ENCODE results near the gene TAF11.
"Not testable (repeated sequence)": the region's sequence is repeated elsewhere in the genome, so short reads cannot be mapped to it uniquely, and the experiment has no call there.

Gene TAF11

DNA sequence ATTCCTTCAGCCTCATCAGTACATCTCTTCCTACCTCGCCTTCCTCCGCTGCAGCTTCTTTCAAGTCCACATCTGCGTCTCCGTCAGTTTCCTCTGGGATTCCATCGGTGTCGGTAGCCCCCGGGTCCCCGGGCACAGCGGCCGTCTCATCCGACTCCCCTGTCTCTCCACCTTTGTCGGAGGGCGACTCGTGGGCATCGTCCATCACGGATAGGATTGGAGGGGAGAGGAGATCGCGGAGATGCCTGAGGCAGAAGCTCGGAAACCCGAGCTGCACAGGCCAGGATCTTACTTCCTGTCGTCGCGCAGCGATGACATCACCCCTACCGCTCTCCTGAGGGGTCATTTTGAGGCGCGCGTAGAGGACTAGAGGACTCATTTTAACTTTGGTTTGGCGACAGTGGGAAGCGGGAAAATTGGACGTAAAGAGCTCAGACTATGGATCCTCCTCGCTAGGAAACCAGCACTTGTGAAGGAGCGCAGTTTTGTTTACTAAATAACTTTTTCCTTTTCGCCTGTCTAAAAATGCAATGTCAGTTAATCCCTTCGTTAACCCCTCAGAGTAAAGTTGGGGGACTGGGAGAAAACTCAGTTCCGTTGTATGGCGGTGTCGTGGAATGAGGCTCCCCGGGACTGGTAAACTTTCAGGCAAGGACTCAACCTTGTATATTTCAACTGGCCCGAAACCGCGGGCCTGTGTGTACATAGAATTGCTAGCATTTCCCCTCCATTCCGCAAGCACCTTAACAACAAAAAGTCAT lies at the start of gene TAF11:
Gene TAF11 (minus strand): TSS at position 290 of the 761 bp plus-strand sequence. CDS start 85 bp downstream, at position 205.
- no peaks in the 10 kb centered on the region for H3K27me3 ChIP-seq (ENCODE audit: insufficient read depth, low read length, poor library complexity, severe bottlenecking)
- H3K4me2 ChIP-seq (ENCODE audit: low read depth, low read length, poor library complexity, severe bottlenecking): peak within 1 kb of the TSS; percentile 80
- H3K9me3 ChIP-seq (ENCODE audit: insufficient read depth, low read depth, low read length): no peaks in the 10 kb centered on the region
- H3K4me3 ChIP-seq (ENCODE audit: low read length, poor library complexity, severe bottlenecking): peak within 1 kb of the TSS; percentile 97
- peaks cover 5% of the 10 kb centered on the region for H4K20me1 ChIP-seq (ENCODE audit: insufficient read depth, low read length, poor library complexity, severe bottlenecking)
- peaks cover 91% of the 10 kb centered on the region for H3K79me2 ChIP-seq (ENCODE audit: insufficient read depth, low read length)
- peak within 1 kb of the TSS; percentile 92 for H2AFZ ChIP-seq (ENCODE audit: low read length)
- H3K9ac ChIP-seq (ENCODE audit: low read depth, low read length, poor library complexity, severe bottlenecking): peak within 1 kb of the TSS; percentile 91
- peaks cover 41% of the 10 kb centered on the region for H3K4me1 ChIP-seq (ENCODE audit: insufficient read depth, low read length, poor library complexity, severe bottlenecking)
- H3F3A ChIP-seq (ENCODE audit: low read depth): no peaks in the 10 kb centered on the region
- no peaks in the 10 kb centered on the region for H3K36me3 ChIP-seq (ENCODE audit: insufficient read depth, low read length)
- no peaks in the 10 kb centered on the region for H3K9me2 ChIP-seq (replicated peaks; ENCODE audit: low read depth, low read length)
- TF ChIP-seq, protein P1, sequence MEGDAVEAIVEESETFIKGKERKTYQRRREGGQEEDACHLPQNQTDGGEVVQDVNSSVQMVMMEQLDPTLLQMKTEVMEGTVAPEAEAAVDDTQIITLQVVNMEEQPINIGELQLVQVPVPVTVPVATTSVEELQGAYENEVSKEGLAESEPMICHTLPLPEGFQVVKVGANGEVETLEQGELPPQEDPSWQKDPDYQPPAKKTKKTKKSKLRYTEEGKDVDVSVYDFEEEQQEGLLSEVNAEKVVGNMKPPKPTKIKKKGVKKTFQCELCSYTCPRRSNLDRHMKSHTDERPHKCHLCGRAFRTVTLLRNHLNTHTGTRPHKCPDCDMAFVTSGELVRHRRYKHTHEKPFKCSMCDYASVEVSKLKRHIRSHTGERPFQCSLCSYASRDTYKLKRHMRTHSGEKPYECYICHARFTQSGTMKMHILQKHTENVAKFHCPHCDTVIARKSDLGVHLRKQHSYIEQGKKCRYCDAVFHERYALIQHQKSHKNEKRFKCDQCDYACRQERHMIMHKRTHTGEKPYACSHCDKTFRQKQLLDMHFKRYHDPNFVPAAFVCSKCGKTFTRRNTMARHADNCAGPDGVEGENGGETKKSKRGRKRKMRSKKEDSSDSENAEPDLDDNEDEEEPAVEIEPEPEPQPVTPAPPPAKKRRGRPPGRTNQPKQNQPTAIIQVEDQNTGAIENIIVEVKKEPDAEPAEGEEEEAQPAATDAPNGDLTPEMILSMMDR (conservative IDR thresholded peaks at IDR 0.05; ENCODE audit: low read length): no peak
- no peak for TF ChIP-seq EZH2phosphoT487 (IDR thresholded peaks at IDR 0.05; ENCODE audit: borderline replicate concordance)

DNA sequence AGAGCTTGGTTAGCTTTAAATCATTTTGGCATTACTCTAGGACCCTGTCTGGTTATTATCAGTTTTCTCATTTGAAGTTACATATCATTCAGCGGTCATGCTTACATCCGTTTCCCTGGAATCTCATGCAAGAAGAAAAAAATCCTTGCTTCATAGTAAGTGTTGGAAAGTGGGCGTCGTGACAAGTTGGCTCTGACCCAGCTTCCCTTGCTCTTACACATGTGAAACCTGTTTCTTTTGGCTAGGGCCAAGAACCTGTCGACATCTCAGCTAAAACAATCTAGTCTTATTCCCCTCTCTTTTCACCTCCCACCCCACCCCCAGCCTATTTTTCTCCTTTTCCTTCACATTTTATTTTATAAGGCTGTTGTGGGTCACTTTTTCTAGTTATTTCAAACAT lies 46.7 kb upstream of the TAF11 start:
- no peaks in the 10 kb centered on the region for H3K9me3 ChIP-seq (ENCODE audit: insufficient read depth, low read depth, low read length)
- H3K4me2 ChIP-seq (ENCODE audit: low read depth, low read length, poor library complexity, severe bottlenecking): no peak overlapping the region

GRCh38 chr6:34932202-34932601 lies 44.4 kb upstream of the TAF11 start:
- H3K4me3 ChIP-seq (ENCODE audit: low read length, poor library complexity, severe bottlenecking); H3K9me2 ChIP-seq (replicated peaks; ENCODE audit: low read depth, low read length); H4K20me1 ChIP-seq (ENCODE audit: insufficient read depth, low read length, poor library complexity, severe bottlenecking); H3K9me3 ChIP-seq (ENCODE audit: insufficient read depth, low read depth, low read length); H3K79me2 ChIP-seq (ENCODE audit: insufficient read depth, low read length); H3K27me3 ChIP-seq (ENCODE audit: insufficient read depth, low read length, poor library complexity, severe bottlenecking); H3K9ac ChIP-seq (ENCODE audit: low read depth, low read length, poor library complexity, severe bottlenecking); H3F3A ChIP-seq (ENCODE audit: low read depth); H3K4me2 ChIP-seq (ENCODE audit: low read depth, low read length, poor library complexity, severe bottlenecking); H3K36me3 ChIP-seq (ENCODE audit: insufficient read depth, low read length); H2AFZ ChIP-seq (ENCODE audit: low read length); H3K4me1 ChIP-seq (ENCODE audit: insufficient read depth, low read length, poor library complexity, severe bottlenecking): not testable (repeated sequence)

More for the DNA sequence above, 46.7 kb upstream of the TAF11 start:
- H3F3A ChIP-seq (ENCODE audit: low read depth): no peaks in the 10 kb centered on the region
- TF ChIP-seq, protein P1 (conservative IDR thresholded peaks at IDR 0.05; ENCODE audit: low read length): no peak
- TF ChIP-seq EZH2phosphoT487 (IDR thresholded peaks at IDR 0.05; ENCODE audit: borderline replicate concordance): no peak
- H3K36me3 ChIP-seq (ENCODE audit: insufficient read depth, low read length): no peaks in the 10 kb centered on the region
- no peak overlapping the region for H3K4me3 ChIP-seq (ENCODE audit: low read length, poor library complexity, severe bottlenecking)
- H3K27me3 ChIP-seq (ENCODE audit: insufficient read depth, low read length, poor library complexity, severe bottlenecking): no peaks in the 10 kb centered on the region
- H3K9ac ChIP-seq (ENCODE audit: low read depth, low read length, poor library complexity, severe bottlenecking): no peak overlapping the region
- H3K9me2 ChIP-seq (replicated peaks; ENCODE audit: low read depth, low read length): no peaks in the 10 kb centered on the region
- no peak overlapping the region for H2AFZ ChIP-seq (ENCODE audit: low read length)
- peaks cover 5% of the 10 kb centered on the region for H3K4me1 ChIP-seq (ENCODE audit: insufficient read depth, low read length, poor library complexity, severe bottlenecking)
- no peaks in the 10 kb centered on the region for H4K20me1 ChIP-seq (ENCODE audit: insufficient read depth, low read length, poor library complexity, severe bottlenecking)
- 0 out of 2 replicates have a peak, but pooled peaks cover 5% of the 10 kb centered on the region for H3K79me2 ChIP-seq (ENCODE audit: insufficient read depth, low read length)

GRCh38 chr6:34930221-34930620 lies 42.4 kb upstream of the TAF11 start:
- Histone ChIP-seq H3K4me3 (ENCODE audit: low read length, poor library complexity, severe bottlenecking) (no peak overlapping the region), H2AFZ (ENCODE audit: low read length) (no peak overlapping the region), H3K4me1 (ENCODE audit: insufficient read depth, low read length, poor library complexity, severe bottlenecking) (no peaks in the 10 kb centered on the region), H3K9me3 (ENCODE audit: insufficient read depth, low read depth, low read length) (no peaks in the 10 kb centered on the region), H3F3A (ENCODE audit: low read depth) (no peaks in the 10 kb centered on the region), H3K4me2 (ENCODE audit: low read depth, low read length, poor library complexity, severe bottlenecking) (no peak overlapping the region), H3K9ac (ENCODE audit: low read depth, low read length, poor library complexity, severe bottlenecking) (no peak overlapping the region), H3K79me2 (ENCODE audit: insufficient read depth, low read length) (0 out of 2 replicates have a peak, but pooled peaks cover 5% of the 10 kb centered on the region), H4K20me1 (ENCODE audit: insufficient read depth, low read length, poor library complexity, severe bottlenecking) (no peaks in the 10 kb centered on the region), H3K27me3 (ENCODE audit: insufficient read depth, low read length, poor library complexity, severe bottlenecking) (no peaks in the 10 kb centered on the region), H3K36me3 (ENCODE audit: insufficient read depth, low read length) (no peaks in the 10 kb centered on the region), H3K9me2 (replicated peaks; ENCODE audit: low read depth, low read length) (no peaks in the 10 kb centered on the region)
- TF ChIP-seq, protein P1 (conservative IDR thresholded peaks at IDR 0.05; ENCODE audit: low read length): no peak
- no peak for TF ChIP-seq EZH2phosphoT487 (IDR thresholded peaks at IDR 0.05; ENCODE audit: borderline replicate concordance)
